ENCODE measurements around the gene VPS13C.

GRCh38 chr15:61879219-61879618 is 181.0 kb downstream of the VPS13C start:
- TF ChIP-seq REST (IDR thresholded peaks at IDR 0.05) (no peak), MAFK (IDR thresholded peaks at IDR 0.05; ENCODE audit: partially characterized antibody) (no peak), POLR2A (IDR thresholded peaks at IDR 0.05; ENCODE audit: low read length) (no peak), RFX5 (IDR thresholded peaks at IDR 0.05) (no peak), JUN (IDR thresholded peaks at IDR 0.05) (no peak), CTCF (IDR thresholded peaks at IDR 0.05) (no peak), KDM1A (IDR thresholded peaks at IDR 0.05; ENCODE audit: low read depth) (no peak), MYC (IDR thresholded peaks at IDR 0.05; ENCODE audit: borderline replicate concordance, low read length) (no peak), RAD21 (conservative IDR thresholded peaks at IDR 0.05 in 1 of 2, IDR thresholded peaks at IDR 0.05 in 1 of 2) (no peak), HOXA7 (CRISPR knock-in tag; IDR thresholded peaks at IDR 0.05) (no peak), CBX2 (IDR thresholded peaks at IDR 0.05; ENCODE audit: borderline replicate concordance, low read depth) (no peak), EP300 (IDR thresholded peaks at IDR 0.05) (no peak), NR3C1 (IDR thresholded peaks at IDR 0.05) (no peak)

Data from A549 (cell line).